Right lobe of liver (tissue), 6 donors: Measurements from ENCODE around the gene ALG3. TPM values are rescaled to one million over a fixed set of nuclear protein-coding genes. Genes with fewer than 3 reads are reported as not detected.

Experiments used
- ATAC-seq, 4 donors: fragments of 200-7000 bp; cut with Tn5 transposase; one replicate each; pipeline ENCODE4 v1.9.1; 2020; ENCODE audit warnings: mild to moderate bottlenecking in 4 of 4, moderate library complexity in 4 of 4
- DNase-seq, 3 donors: peaks; one replicate each; pipeline ENCODE4 v3.0.0-alpha.2; 2020
- H3K27ac ChIP-seq, 3 donors: fragments of 200-600 bp; one replicate each; pipeline ENCODE4 v1.8.0; 2022
- H3K27me3 ChIP-seq, 2 donors: fragments of 200-600 bp; one replicate each; pipeline ENCODE4 v1.8.0; 2022
- H3K36me3 ChIP-seq, 4 donors: fragments of 200-600 bp; sonication (generic) in 1 of 4; one replicate each; pipeline versions ENCODE4 v1.5.1 to v1.8.0; 2017 to 2022; ENCODE audit warnings: control low read depth in 1 of 4
- H3K4me1 ChIP-seq, 4 donors: fragments of 200-600 bp; sonication (generic) in 1 of 4; one replicate each; pipeline versions ENCODE4 v1.5.1 to v1.8.0; 2017 to 2022; ENCODE audit warnings: control low read depth in 1 of 4
- H3K4me3 ChIP-seq, 3 donors: fragments of 200-600 bp; one replicate each; pipeline ENCODE4 v1.8.0; 2022
- H3K9me3 ChIP-seq, 4 donors: fragments of 200-600 bp; sonication (generic) in 1 of 4; one replicate each; pipeline versions ENCODE4 v1.5.1 to v1.8.0; 2017 to 2022; ENCODE audit warnings: control low read depth in 1 of 4
- POLR2A ChIP-seq: fragments of 450-650 bp; IDR thresholded peaks from one replicate; pipeline ENCODE4 v1.6.1; 2017; ENCODE audit warnings: antibody characterized with exemption, mild to moderate bottlenecking
- WGBS: methylation state at CpG from one replicate; pipeline ENCODE4 v1.1.6; 2018; ENCODE audit warnings: low coverage, low lambda C conversion rate; ENCODE audit not compliant: insufficient coverage; ENCODE audit errors: missing lambda C conversion rate; 5-methylcytosine and 5-hydroxymethylcytosine counted together
- intact Hi-C, 2 donors: fragments of 100-400 bp; cut with DNase I; formaldehyde crosslinking; loops; one replicate each; pipeline versions ENCODE4 v1.11.2 to v1.14.1; 2022
- long read RNA-seq: library from polyadenylated mRNA; unstranded; transcript quantifications from one replicate; pipeline ENCODE4 v2.0.0, GENCODE V29; 2019
- total RNA-seq, 6 experiments: library from RNA; depleted of rRNA in 2 of 6; stranded (reverse); fragments of >200 nt in 2 of 6; fragmentation: NEBNext Ultra II Directional in 3 of 6; extraction: Animal tissue kit (Norgen Biotek cat#: 25700) in 3 of 6; gene quantifications; one replicate each; pipeline versions ENCODE4 v1.1.0 to v1.2.4, GENCODE V29; 2016 to 2023
- TF ChIP-seq, protein P1 (sequence below), 4 donors: fragments of 200-600 bp in 3 of 4; fragments of 450-650 bp in 1 of 4; IDR thresholded peaks; one replicate each; pipeline versions ENCODE4 v1.5.1 to v1.8.0; 2016 to 2022; ENCODE audit warnings: antibody characterized with exemption in 4 of 4, mild to moderate bottlenecking in 2 of 4
- donor health status: DM: no; HTN: yes; CAD: no.
- donor health status: DM: no; HTN: no; CAD: no.
- donor health status: DM: no; HTN: no; CAD: no.
- donor health status: DM: no; HTN: yes; CAD: no.
- donor health status: DM: no; HTN: yes; CAD: no.

Gene ALG3
- 100 to 1,000 TPM in 2 of 6 experiments, 10 to 100 TPM in 4; 29.3 to 130 (median 35.5) TPM for total RNA-seq
- long read RNA-seq, transcript ALG3-201 (9 exons, 1,528 nt), result major isoform, 8 of 16 reads
- long read RNA-seq, partial matches to known transcripts, result 4 of 16 reads
- long read RNA-seq, other reads (novel, unspliced or antisense), result 4 of 16 reads

DNA sequence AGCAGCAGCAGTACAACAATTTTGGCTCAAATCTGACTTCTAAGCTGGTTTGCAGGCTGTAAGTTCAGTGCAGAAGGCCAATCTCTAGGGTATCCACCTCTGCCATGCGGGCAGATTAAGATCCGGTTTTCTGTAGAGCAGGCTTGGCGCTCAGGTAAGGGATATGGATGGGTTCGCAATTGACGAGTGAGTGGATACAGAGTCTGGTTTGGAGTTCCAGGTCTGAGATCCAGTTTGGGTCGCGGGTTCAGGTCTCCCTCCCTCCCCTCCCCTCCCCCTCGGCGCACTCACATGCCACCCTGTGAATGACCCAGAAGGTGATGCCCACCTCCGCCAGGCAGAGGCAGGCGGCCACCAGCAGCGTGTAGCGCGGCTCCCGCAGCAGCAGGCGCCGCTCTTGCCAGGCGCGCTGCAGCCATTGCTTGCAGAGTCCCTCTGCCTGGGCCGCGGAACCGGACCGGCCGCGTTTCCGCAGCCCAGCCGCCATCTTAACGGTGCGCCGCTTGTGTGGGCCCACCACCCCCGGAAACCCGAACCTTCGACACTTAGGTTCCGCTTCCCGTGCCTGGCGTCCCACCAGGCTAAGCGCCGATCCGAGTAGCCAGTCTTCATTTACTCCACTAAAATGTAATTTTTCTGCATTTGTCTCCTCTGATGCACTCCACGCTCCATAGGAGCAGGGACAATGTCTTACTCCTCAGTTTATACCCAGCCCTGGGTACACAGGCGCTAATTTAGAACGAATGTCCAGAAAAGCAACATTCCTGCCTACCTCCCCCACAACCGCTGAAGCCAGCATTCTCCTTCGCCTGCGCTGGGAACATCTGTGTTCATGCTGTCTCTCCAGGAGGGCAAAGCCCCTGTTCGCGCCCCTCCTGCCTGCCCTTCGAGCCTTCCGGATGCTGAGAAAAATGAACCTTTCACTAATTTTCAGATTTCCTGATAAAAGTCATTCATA lies at the start of gene ALG3:
Gene ALG3, minus strand, starts transcription at position 509 of the 958 bp plus-strand sequence. Its CDS starts 22 bp downstream, at position 487.
- H3K36me3 ChIP-seq, result peaks cover 0 to 15% (median 0%) of the 10 kb centered on the region in 4 donors
- TF ChIP-seq, protein P1, sequence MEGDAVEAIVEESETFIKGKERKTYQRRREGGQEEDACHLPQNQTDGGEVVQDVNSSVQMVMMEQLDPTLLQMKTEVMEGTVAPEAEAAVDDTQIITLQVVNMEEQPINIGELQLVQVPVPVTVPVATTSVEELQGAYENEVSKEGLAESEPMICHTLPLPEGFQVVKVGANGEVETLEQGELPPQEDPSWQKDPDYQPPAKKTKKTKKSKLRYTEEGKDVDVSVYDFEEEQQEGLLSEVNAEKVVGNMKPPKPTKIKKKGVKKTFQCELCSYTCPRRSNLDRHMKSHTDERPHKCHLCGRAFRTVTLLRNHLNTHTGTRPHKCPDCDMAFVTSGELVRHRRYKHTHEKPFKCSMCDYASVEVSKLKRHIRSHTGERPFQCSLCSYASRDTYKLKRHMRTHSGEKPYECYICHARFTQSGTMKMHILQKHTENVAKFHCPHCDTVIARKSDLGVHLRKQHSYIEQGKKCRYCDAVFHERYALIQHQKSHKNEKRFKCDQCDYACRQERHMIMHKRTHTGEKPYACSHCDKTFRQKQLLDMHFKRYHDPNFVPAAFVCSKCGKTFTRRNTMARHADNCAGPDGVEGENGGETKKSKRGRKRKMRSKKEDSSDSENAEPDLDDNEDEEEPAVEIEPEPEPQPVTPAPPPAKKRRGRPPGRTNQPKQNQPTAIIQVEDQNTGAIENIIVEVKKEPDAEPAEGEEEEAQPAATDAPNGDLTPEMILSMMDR (IDR thresholded peaks at IDR 0.05), result no peak
- peak; percentile 85 for TF ChIP-seq POLR2A
- WGBS, result 1% methylated on average over 15 of the region's 49 CpGs
- intact Hi-C loops, result loop anchor here (10.0 kb wide), 1 partner anchor 104 kb away; no protein-coding TSS in a partner anchor
- no peaks in the 10 kb centered on the region for H3K9me3 ChIP-seq
- DNase-seq (peak; percentile 73 to 86 (median 85)), ATAC-seq (peak; percentile 74 to 82 (median 78))
- peak within 1 kb of the TSS; percentile 65 to 84 (median 73) for H3K27ac ChIP-seq
- peaks cover 0 to 16% (median 5%) of the 10 kb centered on the region in 4 donors for H3K4me1 ChIP-seq
- H3K27me3 ChIP-seq, result no peaks in the 10 kb centered on the region
- H3K4me3 ChIP-seq, result peak within 1 kb of the TSS; percentile 69 to 91 (median 89)

GRCh38 chr3:184296616-184297015 lies 47.9 kb upstream of the ALG3 start:
- Histone ChIP-seq H3K9me3 (no peaks in the 10 kb centered on the region), H3K4me3 (no peak overlapping the region), H3K27ac (no peak overlapping the region), H3K36me3 (peaks cover 0 to 11% (median 4%) of the 10 kb centered on the region in 4 donors), H3K4me1 (peaks cover 0 to 8% (median 6%) of the 10 kb centered on the region in 4 donors), H3K27me3 (no peaks in the 10 kb centered on the region)
- intact Hi-C loops, result loop anchor here in 1 of 2 donors (10.0 kb wide), 1 partner anchor 402 kb away; no protein-coding TSS in a partner anchor
- TF ChIP-seq POLR2A, result no peak
- TF ChIP-seq, protein P1 (IDR thresholded peaks at IDR 0.05), result no peak
- WGBS, result no CpG with 5 or more reads among the region's 7 CpGs
- DNase-seq (no peak), ATAC-seq (no peak)

DNA sequence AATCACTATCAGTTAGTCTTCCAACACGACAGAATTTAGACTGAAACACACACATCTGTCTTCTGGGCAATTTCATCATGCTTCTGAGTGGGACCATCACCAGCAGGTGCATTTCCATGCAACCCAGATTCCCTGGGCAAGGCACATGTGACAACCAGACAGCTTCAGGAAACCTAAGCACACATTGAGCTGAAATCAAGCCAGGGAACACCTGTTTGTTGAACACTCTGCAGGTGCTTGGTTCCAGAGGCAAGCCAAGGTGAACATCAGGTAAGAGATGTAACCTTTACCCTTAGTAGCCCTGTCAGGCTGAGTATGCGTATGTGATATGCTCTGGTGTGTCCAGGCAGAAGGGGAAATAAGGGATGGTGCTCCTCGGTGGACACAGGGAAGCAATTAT lies 47.0 kb upstream of the ALG3 start:
- no peaks in the 10 kb centered on the region for H3K9me3 ChIP-seq
- H3K4me1 ChIP-seq, result peaks cover 0 to 8% (median 6%) of the 10 kb centered on the region in 4 donors
- peaks cover 0 to 5% (median 2%) of the 10 kb centered on the region in 4 donors for H3K36me3 ChIP-seq
- H3K4me3 ChIP-seq, result no peak overlapping the region
- DNase-seq, result no peak
- TF ChIP-seq POLR2A, result no peak
- TF ChIP-seq, protein P1 (IDR thresholded peaks at IDR 0.05), result no peak
- H3K27ac ChIP-seq, result no peak overlapping the region
- intact Hi-C loops, result loop anchor here in 1 of 2 donors (10.0 kb wide), 1 partner anchor 401 kb away; no protein-coding TSS in a partner anchor
- no peak for ATAC-seq
- 26% methylated on average over 2 of the region's 3 CpGs for WGBS
- no peaks in the 10 kb centered on the region for H3K27me3 ChIP-seq

- H3K9me3 ChIP-seq, result no peaks in the 10 kb centered on the region
- 82% methylated on average over 2 of the region's 21 CpGs for WGBS
- H3K4me3 ChIP-seq, result no peak overlapping the region
- no peak for ATAC-seq
- DNase-seq, result no peak
- H3K27ac ChIP-seq, result no peak overlapping the region
- no peaks in the 10 kb centered on the region for H3K4me1 ChIP-seq
- intact Hi-C loops, result loop anchor here in 1 of 2 donors (10.0 kb wide), 1 partner anchor 397 kb away; no protein-coding TSS in a partner anchor
- H3K27me3 ChIP-seq, result no peaks in the 10 kb centered on the region
- H3K36me3 ChIP-seq, result no peaks in the 10 kb centered on the region
- TF ChIP-seq, protein P1 (IDR thresholded peaks at IDR 0.05), result no peak
- no peak for TF ChIP-seq POLR2A
Measured at GRCh38 chr3:184291738-184292445, 43.1 kb upstream of the ALG3 start.
